Caco-2 (cell line): Measurements from ENCODE around the gene PDIA5. TPM values are rescaled to one million over a fixed set of nuclear protein-coding genes. Genes with fewer than 3 reads are reported as not detected.

ENCODE experiments used
- BruUV-seq: library from RNA; stranded (reverse); fragments of 400-500 nt; replicated peaks from 2 replicates; lab custom pipeline; 2021; lab: Mats Ljungman, UMichigan
- CTCF ChIA-PET: fragments of 300-600 bp; sonication (Branson Sonifier 250); formaldehyde crosslinking; loops from one replicate; lab custom pipeline; 2022; ENCODE audit warnings: antibody characterized with exemption; lab: Charles Lee
- POLR2A ChIA-PET: fragments of 300-600 bp; sonication (Branson Sonifier 250); formaldehyde crosslinking; loops from one replicate; lab custom pipeline; 2022; ENCODE audit warnings: antibody characterized with exemption; lab: Charles Lee
- DNase-seq, 2 experiments: peaks; one replicate each; pipeline versions ENCODE4 v3.0.0 to v3.0.0-alpha.2; 2020 to 2022
- H3K27me3 ChIP-seq: replicated peaks from 2 replicates; pipeline ENCODE4 v1.6.0; 2011; ENCODE audit warnings: low read length; ENCODE audit not compliant: control insufficient read depth, insufficient read depth
- H3K36me3 ChIP-seq: 2 replicates; pipeline ENCODE4 v1.5.1; 2011; ENCODE audit warnings: low read length; ENCODE audit not compliant: control insufficient read depth, insufficient read depth
- H3K4me1 ChIP-seq: fragments of 250-450 bp; sonication (Bioruptor Pico); 2 replicates; pipeline ENCODE4 v1.5.1; 2020; ENCODE audit warnings: mild to moderate bottlenecking
- H3K4me3 ChIP-seq: 2 replicates; pipeline ENCODE4 v1.5.1; 2011; ENCODE audit warnings: low read depth, mild to moderate bottlenecking, control low read depth, low read length
- H3K9me3 ChIP-seq: fragments of 250-450 bp; sonication (Bioruptor Pico); 2 replicates; pipeline ENCODE4 v1.5.1; 2020; ENCODE audit warnings: mild to moderate bottlenecking, moderate library complexity
- H3K27ac Mint-ChIP-seq: one replicate; pipeline ENCODE4 v1.8.0; 2022; ENCODE audit warnings: mixed read lengths; ENCODE audit not compliant: unreplicated experiment
- H3K27me3 Mint-ChIP-seq: one replicate; pipeline ENCODE4 v1.8.0; 2022; ENCODE audit warnings: mixed read lengths; ENCODE audit not compliant: insufficient read depth, unreplicated experiment
- H3K36me3 Mint-ChIP-seq: one replicate; pipeline ENCODE4 v1.8.0; 2022; ENCODE audit warnings: mild to moderate bottlenecking, mixed read lengths; ENCODE audit not compliant: insufficient read depth, unreplicated experiment
- H3K4me1 Mint-ChIP-seq: one replicate; pipeline ENCODE4 v1.8.0; 2022; ENCODE audit warnings: low read depth, mixed read lengths; ENCODE audit not compliant: unreplicated experiment
- H3K4me3 Mint-ChIP-seq: one replicate; pipeline ENCODE4 v1.8.0; 2022; ENCODE audit warnings: mild to moderate bottlenecking, moderate library complexity, mixed read lengths; ENCODE audit not compliant: unreplicated experiment
- H3K9me3 Mint-ChIP-seq: one replicate; pipeline ENCODE4 v1.8.0; 2022; ENCODE audit warnings: mixed read lengths; ENCODE audit not compliant: unreplicated experiment
- intact Hi-C: fragments of 100-400 bp; cut with micrococcal nuclease; formaldehyde crosslinking; loops from one replicate; pipeline ENCODE4 v1.10.0; 2022; ENCODE audit not compliant: unreplicated experiment
- total RNA-seq: library from RNA; stranded (reverse); gene quantifications from 2 replicates; pipeline ENCODE4 v1.2.3, GENCODE V29; 2022
- TF ChIP-seq, protein P1 (sequence below), 2 experiments: fragments of 200-600 bp in 1 of 2; IDR thresholded peaks; 1 replicate in 1 of 2; 2 replicates in 1 of 2; pipeline versions ENCODE4 v1.5.1 to v1.8.0; 2011 to 2022; ENCODE audit warnings: antibody characterized with exemption in 1 of 2, control low read depth in 1 of 2, inconsistent platforms in 1 of 2, low read depth in 1 of 2, low read length in 1 of 2, mild to moderate bottlenecking in 1 of 2, moderate library complexity in 1 of 2; ENCODE audit not compliant: insufficient read depth in 1 of 2, severe bottlenecking in 1 of 2, unreplicated experiment in 1 of 2

The PDIA5 gene
- total RNA-seq, 1 experiment from 2014 or later, result 48.2 TPM

DNA sequence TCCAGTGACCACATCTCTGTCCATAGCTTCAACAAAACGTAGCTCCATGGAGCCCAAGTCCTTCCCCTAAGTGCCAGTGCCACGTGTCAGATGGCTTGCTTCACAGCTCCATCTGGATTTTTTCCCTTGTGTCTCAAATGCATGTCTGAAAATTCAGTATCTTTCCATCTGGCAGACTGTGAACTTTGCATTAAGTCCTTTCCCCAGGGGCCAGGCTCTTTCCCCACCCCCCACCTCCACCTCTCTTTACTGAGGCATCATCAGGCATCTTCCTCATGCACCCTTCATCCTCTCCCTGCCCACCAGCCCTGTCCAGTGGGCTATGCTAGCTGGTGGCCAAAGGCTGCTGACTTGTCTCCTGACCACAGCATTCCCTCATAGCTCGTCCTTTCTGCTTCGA, 53.7 kb downstream of the PDIA5 start:
- Mint-ChIP-seq H3K4me3 (no peak overlapping the region), H3K27ac (no peak overlapping the region), H3K27me3 (no peaks in the 10 kb centered on the region), H3K4me1 (no peaks in the 10 kb centered on the region), H3K36me3 (peaks cover 54% of the 10 kb centered on the region), H3K9me3 (no peaks in the 10 kb centered on the region)
- no TSS peak for BruUV-seq
- ChIA-PET CTCF (no interaction called here), POLR2A (no interaction called here)
- no peak for DNase-seq
- no peaks in the 10 kb centered on the region for H3K27me3 ChIP-seq
- no peak overlapping the region for H3K4me3 ChIP-seq
- TF ChIP-seq, protein P1, sequence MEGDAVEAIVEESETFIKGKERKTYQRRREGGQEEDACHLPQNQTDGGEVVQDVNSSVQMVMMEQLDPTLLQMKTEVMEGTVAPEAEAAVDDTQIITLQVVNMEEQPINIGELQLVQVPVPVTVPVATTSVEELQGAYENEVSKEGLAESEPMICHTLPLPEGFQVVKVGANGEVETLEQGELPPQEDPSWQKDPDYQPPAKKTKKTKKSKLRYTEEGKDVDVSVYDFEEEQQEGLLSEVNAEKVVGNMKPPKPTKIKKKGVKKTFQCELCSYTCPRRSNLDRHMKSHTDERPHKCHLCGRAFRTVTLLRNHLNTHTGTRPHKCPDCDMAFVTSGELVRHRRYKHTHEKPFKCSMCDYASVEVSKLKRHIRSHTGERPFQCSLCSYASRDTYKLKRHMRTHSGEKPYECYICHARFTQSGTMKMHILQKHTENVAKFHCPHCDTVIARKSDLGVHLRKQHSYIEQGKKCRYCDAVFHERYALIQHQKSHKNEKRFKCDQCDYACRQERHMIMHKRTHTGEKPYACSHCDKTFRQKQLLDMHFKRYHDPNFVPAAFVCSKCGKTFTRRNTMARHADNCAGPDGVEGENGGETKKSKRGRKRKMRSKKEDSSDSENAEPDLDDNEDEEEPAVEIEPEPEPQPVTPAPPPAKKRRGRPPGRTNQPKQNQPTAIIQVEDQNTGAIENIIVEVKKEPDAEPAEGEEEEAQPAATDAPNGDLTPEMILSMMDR (IDR thresholded peaks at IDR 0.05; ENCODE audit: insufficient read depth in 1 of 2, low read depth in 1 of 2, low read length in 1 of 2, severe bottlenecking in 1 of 2, unreplicated experiment in 1 of 2), result no peak
- no peaks in the 10 kb centered on the region for H3K4me1 ChIP-seq
- no peaks in the 10 kb centered on the region for H3K9me3 ChIP-seq
- H3K36me3 ChIP-seq, result peaks cover 1% of the 10 kb centered on the region
- intact Hi-C loops, result no loop called here

- H3K27me3 ChIP-seq, result no peaks in the 10 kb centered on the region
- CTCF ChIA-PET, result no interaction called here
- H3K36me3 Mint-ChIP-seq, result peaks cover 57% of the 10 kb centered on the region
- no peaks in the 10 kb centered on the region for H3K27me3 Mint-ChIP-seq
- intact Hi-C loops, result no loop called here
- no peaks in the 10 kb centered on the region for H3K9me3 Mint-ChIP-seq
- no TSS peak for BruUV-seq
- POLR2A ChIA-PET, result no interaction called here
- H3K4me1 ChIP-seq, result no peaks in the 10 kb centered on the region
- no peak overlapping the region for H3K4me3 Mint-ChIP-seq
- no peak for DNase-seq
- no peak overlapping the region for H3K27ac Mint-ChIP-seq
- no peaks in the 10 kb centered on the region for H3K4me1 Mint-ChIP-seq
- peaks cover 1% of the 10 kb centered on the region for H3K36me3 ChIP-seq
- no peak overlapping the region for H3K4me3 ChIP-seq
- H3K9me3 ChIP-seq, result no peaks in the 10 kb centered on the region
- TF ChIP-seq, protein P1 (IDR thresholded peaks at IDR 0.05; ENCODE audit: insufficient read depth in 1 of 2, low read depth in 1 of 2, low read length in 1 of 2, severe bottlenecking in 1 of 2, unreplicated experiment in 1 of 2), result no peak
Observed at GRCh38 chr3:123122057-123122456, 55.2 kb downstream of the PDIA5 start.

- Mint-ChIP-seq H3K36me3 (peaks cover 52% of the 10 kb centered on the region), H3K4me3 (no peak overlapping the region), H3K4me1 (no peaks in the 10 kb centered on the region), H3K27me3 (no peaks in the 10 kb centered on the region), H3K9me3 (no peaks in the 10 kb centered on the region), H3K27ac (peak overlapping the region; percentile 53)
- Histone ChIP-seq H3K4me1 (no peaks in the 10 kb centered on the region), H3K9me3 (no peaks in the 10 kb centered on the region), H3K27me3 (no peaks in the 10 kb centered on the region), H3K36me3 (peaks cover 1% of the 10 kb centered on the region), H3K4me3 (no peak overlapping the region)
- DNase-seq, result no peak
- ChIA-PET POLR2A (no interaction called here), CTCF (no interaction called here)
- TF ChIP-seq, protein P1 (IDR thresholded peaks at IDR 0.05; ENCODE audit: insufficient read depth in 1 of 2, low read depth in 1 of 2, low read length in 1 of 2, severe bottlenecking in 1 of 2, unreplicated experiment in 1 of 2), result no peak
- no TSS peak for BruUV-seq
- intact Hi-C loops, result no loop called here
Observed at GRCh38 chr3:123122525-123123315, 55.9 kb downstream of the PDIA5 start.
